K562 (cell line): ENCODE results near the gene ZNF853. TPM values are rescaled to one million over a fixed set of nuclear protein-coding genes. Genes with fewer than 3 reads are reported as not detected.

Experiments
- ATAC-seq: fragments of 200-7000 bp; cut with Tn5 transposase; 3 replicates; pipeline ENCODE4 v1.9.1; 2020; ENCODE audit warnings: moderate library complexity
- BruUV-seq: library from RNA; stranded (reverse); fragments of 400-500 nt; replicated peaks from 2 replicates; lab custom pipeline; 2021; lab: Mats Ljungman, UMichigan
- CTCF ChIA-PET: fragments of 300-600 bp; formaldehyde crosslinking; extraction: SDS; loops from one replicate; lab custom pipeline; 2021; ENCODE audit warnings: low intra/inter-chr PET ratio; lab: Yijun Ruan, JAX
- POLR2A ChIA-PET: fragments of 300-600, 350-650 bp; sonication (Branson Sonifier 250); formaldehyde crosslinking; extraction: SDS; loops from one replicate; lab custom pipeline; 2021; ENCODE audit warnings: antibody characterized with exemption, inconsistent platforms; lab: Yijun Ruan, JAX
- DNase-seq, 4 experiments: peaks; one replicate each; pipeline versions ENCODE4 v3.0.0 to v3.0.0-alpha.2; 2011 to 2018; ENCODE audit warnings: low spot score in 3 of 4, mixed read lengths in 3 of 4; ENCODE audit errors: extremely low read depth in 1 of 4
- FAIRE-seq: peaks from 2 replicates; lab custom pipeline; 2011; peaks lifted over from hg19 to GRCh38; lab: Jason Lieb, UNC
- H2AFZ ChIP-seq: 2 replicates; pipeline ENCODE4 v1.6.0; 2011; ENCODE audit warnings: low read depth, low read length, control low read depth, inconsistent platforms
- H3K27ac ChIP-seq: fragments of 200-600 bp; 3 replicates; pipeline ENCODE4 v1.8.0; 2011; ENCODE audit warnings: low read depth, mild to moderate bottlenecking, control low read depth, inconsistent platforms, low read length, moderate library complexity, mixed read lengths; ENCODE audit errors: extremely low read depth
- H3K27me3 ChIP-seq, 2 experiments: fragments of 300-600 bp in 1 of 2; 2 replicates in 1 of 2; 3 replicates in 1 of 2; pipeline versions ENCODE4 v1.6.0 to v1.8.0; 2011; ENCODE audit warnings: inconsistent platforms in 2 of 2, low read length in 2 of 2, mild to moderate bottlenecking in 1 of 2, mixed read lengths in 1 of 2, moderate library complexity in 1 of 2; ENCODE audit not compliant: control insufficient read depth in 2 of 2, insufficient read depth in 2 of 2
- H3K36me3 ChIP-seq: fragments of 300-600 bp; 3 replicates; pipeline ENCODE4 v1.8.0; 2011; ENCODE audit warnings: mild to moderate bottlenecking, low read length, inconsistent platforms; ENCODE audit not compliant: control insufficient read depth, insufficient read depth
- H3K4me1 ChIP-seq, 2 experiments: fragments of 200-600 bp in 1 of 2; replicated peaks in 1 of 2; 2 replicates in 1 of 2; 3 replicates in 1 of 2; pipeline versions ENCODE4 v1.5.1 to v1.8.0; 2011; ENCODE audit warnings: inconsistent platforms in 2 of 2, low read length in 2 of 2, mild to moderate bottlenecking in 1 of 2, mixed read lengths in 1 of 2, moderate library complexity in 1 of 2; ENCODE audit not compliant: control insufficient read depth in 2 of 2, insufficient read depth in 2 of 2
- H3K4me2 ChIP-seq: 2 replicates; pipeline ENCODE4 v1.6.1; 2011; ENCODE audit warnings: low read length, control low read depth, inconsistent platforms, mixed read lengths; ENCODE audit not compliant: insufficient read depth
- H3K4me3 ChIP-seq: fragments of 200-600 bp; sonication (generic), shearing (Covaris generic); 2 replicates; pipeline ENCODE4 v1.5.1; 2016; ENCODE audit warnings: control low read depth, inconsistent platforms
- H3K79me2 ChIP-seq: fragments of 200-600 bp; 3 replicates; pipeline ENCODE4 v1.8.0; 2011; ENCODE audit warnings: low read length, inconsistent platforms; ENCODE audit not compliant: control insufficient read depth, insufficient read depth
- H3K9ac ChIP-seq, 2 experiments: 2 replicates each; pipeline versions ENCODE4 v1.6.0 to v1.6.1; 2011; ENCODE audit warnings: low read depth in 2 of 2, low read length in 2 of 2, control low read depth in 1 of 2, inconsistent platforms in 1 of 2, mild to moderate bottlenecking in 1 of 2, mixed read lengths in 1 of 2; ENCODE audit not compliant: insufficient read depth in 1 of 2
- H3K9me1 ChIP-seq: one replicate; pipeline ENCODE4 v1.6.0; 2011; ENCODE audit warnings: inconsistent platforms, mild to moderate bottlenecking, low read length, moderate library complexity; ENCODE audit not compliant: control insufficient read depth, insufficient read depth
- H3K9me3 ChIP-seq: replicated peaks from 2 replicates; pipeline ENCODE4 v1.5.1; 2011; ENCODE audit warnings: low read depth, low read length, inconsistent platforms; ENCODE audit not compliant: control insufficient read depth, insufficient read depth
- H4K20me1 ChIP-seq: replicated peaks from 2 replicates; pipeline ENCODE4 v1.6.1; 2011; ENCODE audit warnings: low read length, inconsistent platforms, mixed read lengths; ENCODE audit not compliant: control insufficient read depth, insufficient read depth
- ADNP ChIP-seq: fragments of 200-800 bp; sonication (Bioruptor generic); IDR thresholded peaks from 2 replicates; pipeline ENCODE4 v1.6.1; 2016; ENCODE audit warnings: missing genetic modification characterization, missing compliant biosample characterization
- BRD4 ChIP-seq: fragments of 200-600 bp; sonication (generic); IDR thresholded peaks from 2 replicates; pipeline ENCODE4 v1.6.1; 2017; ENCODE audit warnings: inconsistent platforms
- FOXA3 ChIP-seq, 2 experiments: fragments of 450-650 bp in 1 of 2; sonication (generic) in 1 of 2; formaldehyde crosslinking; IDR thresholded peaks in 1 of 2; conservative IDR thresholded peaks in 1 of 2; 2 replicates each; pipeline versions ENCODE4 v1.4.0 to v1.8.0; 2020 to 2022; ENCODE audit warnings: mild to moderate bottlenecking in 2 of 2, missing genetic modification reagents in 1 of 2
- GABPA ChIP-seq: fragments of 200-800 bp; sonication (Bioruptor generic); conservative IDR thresholded peaks from 2 replicates; pipeline ENCODE4 v1.6.1; 2016; ENCODE audit warnings: low read depth, missing genetic modification characterization, missing compliant biosample characterization
- WGBS: fragments of 100-300 bp; shearing (Covaris generic); methylation state at CpG from one replicate; pipeline ENCODE4 v1.1.6; 2016; ENCODE audit warnings: low coverage, mixed read lengths; ENCODE audit not compliant: insufficient coverage; ENCODE audit errors: missing lambda C conversion rate; 5-methylcytosine and 5-hydroxymethylcytosine counted together
- in situ Hi-C: fragments of 300-500 bp; cut with MboI; formaldehyde crosslinking; loops from 4 replicates; pipeline ENCODE4 v1.15.0; 2018; ENCODE audit warnings: inconsistent platforms, mixed read lengths
- intact Hi-C: fragments of 100-400 bp; cut with micrococcal nuclease; formaldehyde crosslinking; loops from 2 replicates; pipeline ENCODE4 v1.14.2; 2022
- polyA plus RNA-seq, 8 experiments: library from polyadenylated mRNA; depleted of rRNA in 4 of 8; stranded (reverse) in 5 of 8; unstranded in 3 of 8; fragments of >200 nt; fragmentation: Nextera tagmentation in 2 of 8; fragmentation: Illumina TruSeq in 1 of 8; extraction: Ambion mirVana in 2 of 8; extraction: Trizol in 1 of 8; gene quantifications; 2 replicates each; pipeline versions ENCODE4 v1.2.1 to v1.2.3, GENCODE V29; 2011 to 2014; ENCODE audit warnings: inconsistent platforms in 1 of 8, missing spikeins in 1 of 8
- total RNA-seq, 7 experiments: library from RNA; depleted of rRNA in 6 of 7; stranded (reverse); fragments of >200 nt in 6 of 7; fragmentation: Illumina TruSeq in 2 of 7; extraction: Trizol in 2 of 7; gene quantifications; 2 replicates each; pipeline versions ENCODE4 v1.2.1 to v1.2.3, GENCODE V29; 2011 to 2021; ENCODE audit warnings: low replicate concordance in 1 of 7
- TF ChIP-seq, protein P1 (sequence below): fragments of 450-650 bp; IDR thresholded peaks from 2 replicates; pipeline ENCODE4 v1.7.1; 2018; ENCODE audit warnings: mild to moderate bottlenecking, low read depth; ENCODE audit not compliant: partially characterized antibody
- TF ChIP-seq, protein P2 (sequence below): fragments of 250-450 bp; sonication (Bioruptor Pico); IDR thresholded peaks from 2 replicates; pipeline ENCODE4 v1.8.0; 2022; ENCODE audit warnings: inconsistent platforms, mild to moderate bottlenecking, moderate library complexity, borderline replicate concordance

The ZNF853 gene
- total and polyA plus RNA-seq, 9 of the 15 experiments (the other 6 are each of a cell fraction or from before 2014, with no cell fraction given), result 0.03 TPM; not detected in 8

DNA sequence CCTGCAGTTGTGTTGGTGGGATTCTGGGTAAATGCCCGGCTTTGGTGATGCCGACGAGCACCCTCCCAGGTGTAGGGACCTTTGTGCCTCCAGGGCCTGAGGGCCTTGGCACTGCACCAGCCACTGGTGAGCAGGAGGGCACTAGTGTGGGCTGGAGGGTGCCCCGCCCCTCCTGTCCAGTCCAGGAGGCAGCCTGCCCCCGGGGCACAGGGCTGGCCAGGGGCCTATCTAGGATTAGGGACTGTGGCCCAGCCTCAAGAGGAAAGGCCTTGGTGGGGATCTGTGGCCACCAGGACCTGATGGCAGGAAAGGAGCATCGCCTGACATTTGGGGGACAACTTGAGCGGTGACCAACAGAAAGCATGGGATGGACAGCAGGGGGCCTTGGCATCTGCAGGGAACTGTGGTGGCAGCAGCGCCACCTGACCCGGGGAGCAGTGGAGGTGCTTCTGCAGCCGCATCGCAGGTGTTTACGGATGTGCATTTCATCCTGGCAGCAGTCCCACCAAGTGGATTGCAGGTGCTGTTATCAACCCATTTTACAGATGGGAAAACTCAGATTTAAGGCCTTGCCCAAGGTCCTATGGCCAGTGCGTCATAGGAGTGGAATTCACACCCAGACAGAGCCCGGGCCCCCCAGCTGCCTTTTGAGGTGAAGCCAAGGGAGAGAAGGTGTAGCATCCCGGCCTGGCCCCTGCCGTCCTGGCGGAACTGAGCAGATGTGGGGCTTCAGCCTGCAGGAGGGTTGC lies 32.8 kb downstream of the ZNF853 start:
- BruUV-seq, result no TSS peak
- no peak overlapping the region for H3K9ac ChIP-seq
- H2AFZ ChIP-seq, result no peak overlapping the region
- H3K4me3 ChIP-seq, result no peak overlapping the region
- CTCF ChIA-PET, result no interaction called here
- no peaks in the 10 kb centered on the region for H4K20me1 ChIP-seq
- POLR2A ChIA-PET, result interaction anchor here (0.6 kb wide), 1 partner anchor 34 kb away, joined by 3 read pairs; no protein-coding TSS in a partner anchor
- H3K36me3 ChIP-seq, result peaks cover 92% of the 10 kb centered on the region; the same call in 2 of the 3 replicates
- intact Hi-C loops (no loop called here), in situ Hi-C loops (no loop called here)
- FAIRE-seq, result no peak
- TF ChIP-seq, protein P1, sequence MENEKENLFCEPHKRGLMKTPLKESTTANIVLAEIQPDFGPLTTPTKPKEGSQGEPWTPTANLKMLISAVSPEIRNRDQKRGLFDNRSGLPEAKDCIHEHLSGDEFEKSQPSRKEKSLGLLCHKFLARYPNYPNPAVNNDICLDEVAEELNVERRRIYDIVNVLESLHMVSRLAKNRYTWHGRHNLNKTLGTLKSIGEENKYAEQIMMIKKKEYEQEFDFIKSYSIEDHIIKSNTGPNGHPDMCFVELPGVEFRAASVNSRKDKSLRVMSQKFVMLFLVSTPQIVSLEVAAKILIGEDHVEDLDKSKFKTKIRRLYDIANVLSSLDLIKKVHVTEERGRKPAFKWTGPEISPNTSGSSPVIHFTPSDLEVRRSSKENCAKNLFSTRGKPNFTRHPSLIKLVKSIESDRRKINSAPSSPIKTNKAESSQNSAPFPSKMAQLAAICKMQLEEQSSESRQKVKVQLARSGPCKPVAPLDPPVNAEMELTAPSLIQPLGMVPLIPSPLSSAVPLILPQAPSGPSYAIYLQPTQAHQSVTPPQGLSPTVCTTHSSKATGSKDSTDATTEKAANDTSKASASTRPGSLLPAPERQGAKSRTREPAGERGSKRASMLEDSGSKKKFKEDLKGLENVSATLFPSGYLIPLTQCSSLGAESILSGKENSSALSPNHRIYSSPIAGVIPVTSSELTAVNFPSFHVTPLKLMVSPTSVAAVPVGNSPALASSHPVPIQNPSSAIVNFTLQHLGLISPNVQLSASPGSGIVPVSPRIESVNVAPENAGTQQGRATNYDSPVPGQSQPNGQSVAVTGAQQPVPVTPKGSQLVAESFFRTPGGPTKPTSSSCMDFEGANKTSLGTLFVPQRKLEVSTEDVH, result no peak
- TF ChIP-seq ADNP, result peak; percentile 56
- no peak for TF ChIP-seq GABPA (tag)
- TF ChIP-seq, protein P2, sequence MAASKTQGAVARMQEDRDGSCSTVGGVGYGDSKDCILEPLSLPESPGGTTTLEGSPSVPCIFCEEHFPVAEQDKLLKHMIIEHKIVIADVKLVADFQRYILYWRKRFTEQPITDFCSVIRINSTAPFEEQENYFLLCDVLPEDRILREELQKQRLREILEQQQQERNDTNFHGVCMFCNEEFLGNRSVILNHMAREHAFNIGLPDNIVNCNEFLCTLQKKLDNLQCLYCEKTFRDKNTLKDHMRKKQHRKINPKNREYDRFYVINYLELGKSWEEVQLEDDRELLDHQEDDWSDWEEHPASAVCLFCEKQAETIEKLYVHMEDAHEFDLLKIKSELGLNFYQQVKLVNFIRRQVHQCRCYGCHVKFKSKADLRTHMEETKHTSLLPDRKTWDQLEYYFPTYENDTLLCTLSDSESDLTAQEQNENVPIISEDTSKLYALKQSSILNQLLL, result no peak
- no peak for TF ChIP-seq BRD4
- TF ChIP-seq FOXA3 (CRISPR knock-in tag; conservative IDR thresholded peaks at IDR 0.05 in 1 of 2, IDR thresholded peaks at IDR 0.05 in 1 of 2), result no peak
- no peak for ATAC-seq
- DNase-seq, result no peak
- H3K9me3 ChIP-seq, result peaks cover 12% of the 10 kb centered on the region
- no peak overlapping the region for H3K4me2 ChIP-seq
- H3K9me1 ChIP-seq, result no peaks in the 10 kb centered on the region
- H3K4me1 ChIP-seq, result peaks cover 0 to 1% of the 10 kb centered on the region in 2 experiments; a peak in 1 of 5 replicates
- WGBS, result 93% methylated on average over 16 of the region's 17 CpGs
- 0 out of 3 replicates have a peak, but pooled peaks cover 7% of the 10 kb centered on the region for H3K79me2 ChIP-seq
- H3K27me3 ChIP-seq, result no peaks in the 10 kb centered on the region
- H3K27ac ChIP-seq, result no peak overlapping the region
